ENCODE measurements around the gene CFAP100. TPM values are rescaled to one million over a fixed set of nuclear protein-coding genes. Genes with fewer than 3 reads are reported as not detected.

Gene CFAP100
- total RNA-seq, 1 experiment from 2014 or later = not detected

DNA sequence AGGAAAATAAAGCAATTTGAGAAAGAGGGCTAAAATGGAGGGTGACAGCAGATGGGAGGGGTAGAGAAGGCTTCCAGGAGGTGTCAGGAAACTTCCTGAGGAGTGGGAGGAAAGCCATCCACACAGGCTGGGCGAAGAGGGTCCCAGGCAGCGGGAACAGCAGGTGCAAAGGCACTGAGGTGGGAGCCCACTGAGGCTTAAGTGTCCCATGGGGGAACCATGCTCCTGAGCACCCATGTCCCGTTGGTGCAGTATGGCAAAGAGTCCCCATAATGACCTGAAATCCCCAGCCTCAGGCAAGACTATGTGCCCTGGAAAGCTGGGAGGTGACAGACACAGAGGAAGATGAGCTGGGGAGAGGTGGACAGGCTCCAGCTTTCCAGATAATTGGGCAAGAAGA is 30.0 kb downstream of the CFAP100 start:
- no peaks in the 10 kb centered on the region for H3K9me2 ChIP-seq (ENCODE audit: insufficient read depth)
- TF ChIP-seq, protein P1, sequence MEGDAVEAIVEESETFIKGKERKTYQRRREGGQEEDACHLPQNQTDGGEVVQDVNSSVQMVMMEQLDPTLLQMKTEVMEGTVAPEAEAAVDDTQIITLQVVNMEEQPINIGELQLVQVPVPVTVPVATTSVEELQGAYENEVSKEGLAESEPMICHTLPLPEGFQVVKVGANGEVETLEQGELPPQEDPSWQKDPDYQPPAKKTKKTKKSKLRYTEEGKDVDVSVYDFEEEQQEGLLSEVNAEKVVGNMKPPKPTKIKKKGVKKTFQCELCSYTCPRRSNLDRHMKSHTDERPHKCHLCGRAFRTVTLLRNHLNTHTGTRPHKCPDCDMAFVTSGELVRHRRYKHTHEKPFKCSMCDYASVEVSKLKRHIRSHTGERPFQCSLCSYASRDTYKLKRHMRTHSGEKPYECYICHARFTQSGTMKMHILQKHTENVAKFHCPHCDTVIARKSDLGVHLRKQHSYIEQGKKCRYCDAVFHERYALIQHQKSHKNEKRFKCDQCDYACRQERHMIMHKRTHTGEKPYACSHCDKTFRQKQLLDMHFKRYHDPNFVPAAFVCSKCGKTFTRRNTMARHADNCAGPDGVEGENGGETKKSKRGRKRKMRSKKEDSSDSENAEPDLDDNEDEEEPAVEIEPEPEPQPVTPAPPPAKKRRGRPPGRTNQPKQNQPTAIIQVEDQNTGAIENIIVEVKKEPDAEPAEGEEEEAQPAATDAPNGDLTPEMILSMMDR (conservative IDR thresholded peaks at IDR 0.05) = no peak
- TF ChIP-seq EZH2 (IDR thresholded peaks at IDR 0.05; ENCODE audit: low read depth) = no peak
- H3K27me3 ChIP-seq (ENCODE audit: insufficient read depth, low read depth) = no peaks in the 10 kb centered on the region
- H3K4me3 ChIP-seq = no peak overlapping the region
- H3K4me2 ChIP-seq = no peak overlapping the region
- CTCF ChIA-PET = no interaction called here
- H3K36me3 ChIP-seq (ENCODE audit: low read depth) = no peaks in the 10 kb centered on the region
- no peaks in the 10 kb centered on the region; the same call in 1 of the 2 replicates for H3K9me3 ChIP-seq (ENCODE audit: insufficient read depth, low read depth)
- 0 out of 2 replicates have a peak, but pooled peaks cover 4% of the 10 kb centered on the region for H3F3A ChIP-seq (ENCODE audit: insufficient read depth, low read depth)
- no peak for DNase-seq
- no peak overlapping the region for H2AFZ ChIP-seq
- no peaks in the 10 kb centered on the region for H3K79me2 ChIP-seq (ENCODE audit: low read depth)
- no peak overlapping the region for H3K27ac ChIP-seq
- H4K20me1 ChIP-seq (ENCODE audit: insufficient read depth) = no peaks in the 10 kb centered on the region
- BruUV-seq (replicated peaks) = no TSS peak
- H3K4me1 ChIP-seq (replicated peaks; ENCODE audit: insufficient read depth) = peaks cover 8% of the 10 kb centered on the region; the same call in 1 of the 2 replicates
- POLR2A ChIA-PET (ENCODE audit: unreplicated experiment) = no interaction called here
- intact Hi-C loops (cut with micrococcal nuclease; ENCODE audit: unreplicated experiment) = no loop called here

DNA sequence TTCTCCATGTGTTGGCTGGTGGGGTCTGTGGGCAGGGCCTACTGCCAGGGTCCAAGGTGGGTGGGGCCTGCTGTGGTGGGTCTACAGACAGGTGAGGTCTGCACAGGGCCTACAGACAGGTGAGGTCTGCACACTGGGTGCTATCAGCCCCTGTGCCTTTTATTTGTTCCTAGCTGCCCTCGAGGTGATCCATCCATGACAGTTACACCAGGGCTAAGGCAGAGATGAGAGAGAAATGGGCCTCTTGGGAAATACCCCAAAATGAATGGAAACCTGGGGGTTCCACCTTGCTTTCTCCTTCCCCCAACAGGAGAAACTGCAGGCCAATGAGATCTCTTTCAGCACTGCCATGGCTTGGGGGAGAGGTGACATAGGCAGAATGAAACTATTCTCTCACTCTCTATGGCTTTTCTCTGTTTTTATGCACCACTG is 36.4 kb downstream of the CFAP100 start:
- Histone ChIP-seq H3F3A (ENCODE audit: insufficient read depth, low read depth) (no peaks in the 10 kb centered on the region), H3K36me3 (ENCODE audit: low read depth) (no peaks in the 10 kb centered on the region), H3K4me2 (no peak overlapping the region), H2AFZ (no peak overlapping the region), H3K4me3 (no peak overlapping the region), H3K4me1 (replicated peaks; ENCODE audit: insufficient read depth) (no peaks in the 10 kb centered on the region), H3K9me2 (ENCODE audit: insufficient read depth) (no peaks in the 10 kb centered on the region), H3K79me2 (ENCODE audit: low read depth) (no peaks in the 10 kb centered on the region), H3K27me3 (ENCODE audit: insufficient read depth, low read depth) (no peaks in the 10 kb centered on the region), H4K20me1 (ENCODE audit: insufficient read depth) (no peaks in the 10 kb centered on the region), H3K27ac (no peak overlapping the region), H3K9me3 (ENCODE audit: insufficient read depth, low read depth) (no peaks in the 10 kb centered on the region; the same call in 1 of the 2 replicates)
- TF ChIP-seq EZH2 (IDR thresholded peaks at IDR 0.05; ENCODE audit: low read depth) = no peak
- TF ChIP-seq, protein P1 (conservative IDR thresholded peaks at IDR 0.05) = no peak
- ChIA-PET POLR2A (ENCODE audit: unreplicated experiment) (no interaction called here), CTCF (no interaction called here)
- intact Hi-C loops (cut with micrococcal nuclease; ENCODE audit: unreplicated experiment) = no loop called here
- no peak for DNase-seq
- BruUV-seq (replicated peaks) = no TSS peak

DNA sequence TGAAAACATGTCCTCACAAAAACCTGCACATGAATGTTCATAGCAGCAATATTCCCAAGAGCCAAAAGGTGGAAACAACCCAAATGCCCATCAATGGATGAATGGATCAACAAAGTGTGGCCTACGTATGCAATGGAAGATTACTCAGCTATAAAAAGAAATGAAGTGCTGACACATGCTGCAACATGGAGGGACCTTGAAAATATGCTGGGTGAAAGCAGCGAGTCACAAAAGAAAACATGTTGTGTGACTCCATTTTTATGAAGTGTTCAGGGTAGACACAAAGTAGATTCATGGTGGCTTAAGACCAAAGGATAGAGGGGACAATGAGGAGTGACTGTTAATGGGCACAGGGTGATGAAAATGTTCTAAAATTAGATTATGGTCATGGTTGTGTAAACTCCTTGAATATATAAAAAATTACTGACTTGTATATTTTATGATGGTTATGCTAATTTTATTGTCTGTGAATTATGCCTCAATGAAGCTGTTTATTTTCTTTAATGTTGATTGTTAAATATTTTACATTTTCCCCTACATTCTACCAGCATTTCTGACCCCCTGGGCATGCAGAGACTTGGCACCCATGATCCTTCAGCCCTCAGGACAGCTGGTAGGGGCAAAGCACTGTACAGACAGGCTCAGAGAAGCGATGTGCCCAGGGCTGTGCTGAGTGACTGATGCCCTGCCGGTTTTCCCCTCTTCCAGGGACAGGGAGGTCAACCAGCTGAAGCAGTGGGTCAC is 37.8 kb downstream of the CFAP100 start:
- TF ChIP-seq, protein P1 (conservative IDR thresholded peaks at IDR 0.05) = no peak
- TF ChIP-seq EZH2 (IDR thresholded peaks at IDR 0.05; ENCODE audit: low read depth) = no peak

More for the DNA sequence above, 37.8 kb downstream of the CFAP100 start:
- Histone ChIP-seq H4K20me1 (ENCODE audit: insufficient read depth) (no peaks in the 10 kb centered on the region), H3K9me2 (ENCODE audit: insufficient read depth) (no peaks in the 10 kb centered on the region), H3K4me3 (no peak overlapping the region), H3K27ac (no peak overlapping the region), H3F3A (ENCODE audit: insufficient read depth, low read depth) (no peaks in the 10 kb centered on the region), H3K4me2 (no peak overlapping the region), H3K27me3 (ENCODE audit: insufficient read depth, low read depth) (no peaks in the 10 kb centered on the region), H3K36me3 (ENCODE audit: low read depth) (no peaks in the 10 kb centered on the region), H3K4me1 (replicated peaks; ENCODE audit: insufficient read depth) (no peaks in the 10 kb centered on the region), H3K79me2 (ENCODE audit: low read depth) (no peaks in the 10 kb centered on the region), H2AFZ (no peak overlapping the region), H3K9me3 (ENCODE audit: insufficient read depth, low read depth) (no peaks in the 10 kb centered on the region; the same call in 1 of the 2 replicates)
- intact Hi-C loops (cut with micrococcal nuclease; ENCODE audit: unreplicated experiment) = no loop called here
- no peak for DNase-seq
- no TSS peak for BruUV-seq (replicated peaks)
- CTCF ChIA-PET = interaction anchor here (0.5 kb wide), 1 partner anchor 1115 kb away, joined by 10 read pairs; no protein-coding TSS in a partner anchor
- POLR2A ChIA-PET (ENCODE audit: unreplicated experiment) = no interaction called here

Measured in PC-9 (cell line).